Esophagus (tissue), 2 donors: ENCODE data around the gene HNMT. TPM values are rescaled to one million over a fixed set of nuclear protein-coding genes. Genes with fewer than 3 reads are reported as not detected.
A peak's percentile ranks its signal among the peaks of the same experiment; 100 is the strongest.

Source experiments
- H3K27ac ChIP-seq, 2 donors: one replicate each; pipeline ENCODE4 v1.5.1; 2013; ENCODE audit warnings: low read depth in 2 of 2, mild to moderate bottlenecking in 2 of 2, inconsistent platforms in 1 of 2, low read length in 1 of 2, moderate library complexity in 1 of 2
- H3K27me3 ChIP-seq, 2 donors: one replicate each; pipeline ENCODE4 v1.6.1; 2013; ENCODE audit warnings: low read length in 2 of 2, control low read depth in 1 of 2, mild to moderate bottlenecking in 1 of 2; ENCODE audit not compliant: insufficient read depth in 2 of 2, control insufficient read depth in 1 of 2
- H3K36me3 ChIP-seq, 2 donors: one replicate each; pipeline ENCODE4 v1.6.1; 2013; ENCODE audit warnings: low read length in 1 of 2; ENCODE audit not compliant: control insufficient read depth in 2 of 2, insufficient read depth in 2 of 2
- H3K4me1 ChIP-seq, 2 donors: one replicate each; pipeline ENCODE4 v1.6.1; 2013; ENCODE audit warnings: low read length in 1 of 2; ENCODE audit not compliant: control insufficient read depth in 2 of 2, insufficient read depth in 2 of 2
- H3K4me3 ChIP-seq, 2 donors: one replicate each; pipeline ENCODE4 v1.5.1; 2013; ENCODE audit warnings: low read length in 2 of 2, mild to moderate bottlenecking in 2 of 2, low read depth in 1 of 2, moderate library complexity in 1 of 2
- H3K9me3 ChIP-seq, 2 donors: one replicate each; pipeline ENCODE4 v1.6.1; 2013; ENCODE audit warnings: mild to moderate bottlenecking in 2 of 2, low read depth in 1 of 2, low read length in 1 of 2, moderate library complexity in 1 of 2; ENCODE audit not compliant: control insufficient read depth in 2 of 2, insufficient read depth in 1 of 2
- WGBS, 2 donors: extraction: QIAGEN DNeasy Blood & Tissue Kit; methylation state at CpG; one replicate each; pipeline ENCODE4 v1.1.7; 2013; 5-methylcytosine and 5-hydroxymethylcytosine counted together
- polyA plus RNA-seq, 2 donors: library from polyadenylated mRNA; stranded (reverse); fragments of 200-250 nt; gene quantifications; one replicate each; pipeline ENCODE4 v1.2.3, GENCODE V29; 2013
- donor health status: healthy with polysubstance abuse.
- donor health status: Bipolar disorder and iron deficiency.

HNMT gene
- polyA plus RNA-seq, 2 donors, result 12.3 to 16.4 TPM

DNA sequence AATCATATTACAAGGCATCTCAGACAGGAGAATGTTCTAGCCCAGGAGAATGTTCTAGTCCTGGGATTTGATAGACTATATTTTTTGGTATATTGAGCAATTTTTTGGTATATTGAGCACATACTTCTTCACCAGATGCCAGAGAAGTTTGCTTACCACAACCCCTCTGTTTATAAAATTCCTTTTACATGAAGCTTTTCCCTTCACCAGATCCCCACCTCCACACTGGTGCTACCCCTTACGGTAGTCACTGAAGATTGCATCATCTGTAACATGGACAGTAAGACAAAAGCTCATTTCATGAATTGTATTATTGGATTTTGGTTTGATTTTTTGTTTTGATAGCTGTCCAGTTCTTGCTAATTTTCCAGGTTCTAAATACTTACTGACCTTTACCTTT, 7.2 kb upstream of the HNMT start:
- WGBS, 2 donors, result 67 to 81% methylated on average over 1 of the region's 1 CpG
- Histone ChIP-seq H3K9me3 (no peaks in the 10 kb centered on the region), H3K4me1 (no peaks in the 10 kb centered on the region), H3K36me3 (no peaks in the 10 kb centered on the region), H3K27me3 (no peaks in the 10 kb centered on the region), H3K27ac (no peak overlapping the region), H3K4me3 (no peak overlapping the region)

DNA sequence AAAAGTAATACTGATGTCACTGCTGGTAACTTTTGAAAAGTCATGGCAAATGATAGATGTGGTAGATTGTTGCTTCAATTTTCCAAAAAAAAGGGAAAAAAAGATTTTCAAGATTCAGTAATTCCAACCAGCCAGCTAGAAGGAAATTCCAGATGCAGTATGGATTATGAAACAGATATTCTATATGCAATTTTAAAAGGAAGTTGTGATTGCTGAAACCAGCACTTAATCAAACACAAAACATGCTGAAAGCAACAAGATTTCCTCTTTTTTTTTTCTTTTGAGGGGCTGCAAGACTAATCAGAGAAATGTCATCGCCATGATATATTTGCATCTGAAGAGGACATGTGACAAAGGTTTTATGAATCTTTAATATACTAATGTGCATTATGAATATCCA, 5.1 kb upstream of the HNMT start:
- WGBS, 2 donors, result 72 to 81% methylated on average over 1 of the region's 1 CpG
- Histone ChIP-seq H3K36me3 (no peaks in the 10 kb centered on the region), H3K27ac (no peak overlapping the region), H3K4me3 (no peak overlapping the region), H3K27me3 (no peaks in the 10 kb centered on the region), H3K4me1 (no peaks in the 10 kb centered on the region), H3K9me3 (no peaks in the 10 kb centered on the region)

DNA sequence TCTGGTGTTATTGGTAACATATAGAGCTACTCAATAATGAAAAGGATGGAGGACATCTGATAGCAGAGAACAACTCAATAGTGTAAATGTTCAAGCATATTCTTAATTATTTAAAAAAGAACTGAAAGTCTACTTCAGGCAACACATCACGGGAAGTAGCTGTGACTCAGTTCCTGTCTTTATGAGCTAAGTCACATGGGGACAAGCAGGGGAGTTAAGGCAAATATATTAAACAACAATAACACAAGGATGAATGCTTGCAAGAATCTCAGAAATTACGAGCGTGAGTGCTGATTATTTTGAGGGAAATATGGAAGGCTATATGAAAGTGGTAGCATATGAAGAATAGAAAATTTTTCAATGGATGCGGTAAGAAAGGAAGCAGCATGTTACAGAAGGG, 4.0 kb upstream of the HNMT start:
- Histone ChIP-seq H3K9me3 (no peaks in the 10 kb centered on the region), H3K4me3 (no peak overlapping the region), H3K27me3 (no peaks in the 10 kb centered on the region), H3K27ac (no peak overlapping the region), H3K4me1 (no peaks in the 10 kb centered on the region), H3K36me3 (no peaks in the 10 kb centered on the region)
- WGBS, 2 donors, result 84 to 92% methylated on average over 4 of the region's 4 CpGs

DNA sequence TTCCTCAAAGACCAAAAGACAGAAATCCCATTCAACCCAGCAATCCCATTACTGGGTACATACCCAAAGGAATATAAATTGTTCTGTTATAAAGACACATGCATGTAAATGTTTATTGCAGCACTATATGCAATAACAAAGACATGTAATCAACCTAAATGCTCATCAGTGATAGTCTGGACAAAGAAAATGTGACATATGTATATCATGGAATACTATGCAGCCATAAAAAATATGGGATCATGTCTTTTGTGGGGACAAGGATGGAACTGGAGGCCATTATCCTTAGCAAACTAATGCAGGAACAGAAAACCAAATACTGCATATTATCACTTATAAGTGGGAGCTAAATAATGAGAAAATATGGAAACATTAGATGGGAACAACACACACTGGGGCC, 2.7 kb upstream of the HNMT start:
- Histone ChIP-seq H3K36me3 (no peaks in the 10 kb centered on the region), H3K4me3 (no peak overlapping the region), H3K27me3 (no peaks in the 10 kb centered on the region), H3K4me1 (no peaks in the 10 kb centered on the region), H3K27ac (no peak overlapping the region), H3K9me3 (no peaks in the 10 kb centered on the region)

DNA sequence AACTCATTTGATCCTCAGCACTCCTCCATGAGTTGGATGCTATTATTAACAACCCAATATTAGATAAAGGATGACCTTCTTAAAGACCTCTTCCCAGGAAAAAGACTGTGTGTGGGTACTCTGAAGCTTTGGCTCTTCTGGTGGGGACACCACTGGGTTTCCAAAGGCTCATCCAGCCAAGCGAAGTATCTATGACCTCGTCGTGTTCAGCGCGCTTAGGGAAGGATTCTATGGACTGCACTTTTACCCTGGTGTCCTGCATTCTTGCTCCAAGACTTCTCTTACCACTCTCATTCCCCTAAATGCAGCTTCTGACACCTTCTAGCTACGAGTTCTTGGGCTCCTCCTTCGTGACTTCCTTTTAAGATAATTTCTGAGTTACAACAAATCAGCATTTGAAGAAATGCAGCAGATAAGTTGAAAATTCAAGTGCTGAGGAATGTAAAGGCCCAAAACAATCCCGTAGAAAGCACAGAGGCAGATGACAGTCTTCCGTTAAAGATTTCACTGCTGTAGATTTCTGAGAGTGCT, 673 bp upstream of the HNMT start:
- 51 to 67% methylated on average over 9 of the region's 9 CpGs for whole genome bisulfite sequencing, 2 donors
- H3K4me3 ChIP-seq, result peak overlapping the region in 1 of 2 donors; percentile 54
- no peaks in the 10 kb centered on the region for H3K27me3 ChIP-seq
- H3K36me3 ChIP-seq, result no peaks in the 10 kb centered on the region
- no peaks in the 10 kb centered on the region for H3K9me3 ChIP-seq
- H3K4me1 ChIP-seq, result no peaks in the 10 kb centered on the region
- H3K27ac ChIP-seq, result peak overlapping the region; percentile 63 to 74

DNA sequence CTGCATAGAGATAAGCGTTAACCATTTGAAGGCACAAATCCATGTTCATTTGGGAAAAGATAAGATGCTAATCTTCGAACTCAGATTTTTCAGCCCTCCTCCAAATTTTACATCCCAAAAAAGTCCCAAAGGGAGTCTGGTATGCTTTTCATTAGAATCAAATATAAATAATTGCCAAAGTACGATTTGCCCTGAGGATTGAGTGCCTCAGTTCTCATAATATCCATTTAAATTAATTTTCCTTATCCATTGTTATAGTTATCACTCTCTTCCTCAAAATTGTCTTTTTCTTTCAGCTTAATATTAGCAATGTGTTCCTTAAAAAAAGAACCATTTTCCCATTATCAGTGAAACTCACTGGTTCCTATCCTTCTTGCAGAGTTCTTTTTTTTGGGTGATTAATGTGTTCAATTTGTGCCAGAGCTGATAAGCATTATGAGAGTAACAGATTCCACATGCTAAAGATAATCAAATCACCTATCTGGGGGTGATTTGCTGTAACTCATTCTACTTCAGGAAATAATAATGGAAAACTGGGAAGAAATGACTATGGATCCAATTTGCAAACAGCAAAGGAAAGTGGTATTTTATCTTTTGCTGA, 686 bp downstream of the HNMT start:
- no peaks in the 10 kb centered on the region for H3K9me3 ChIP-seq
- H3K36me3 ChIP-seq, result no peaks in the 10 kb centered on the region
- peak overlapping the region; percentile 47 to 54 for H3K4me3 ChIP-seq
- peak overlapping the region in 1 of 2 donors; percentile 63 for H3K27ac ChIP-seq
- no peaks in the 10 kb centered on the region for H3K4me1 ChIP-seq
- H3K27me3 ChIP-seq, result no peaks in the 10 kb centered on the region
- 24 to 50% methylated on average over 3 of the region's 3 CpGs for WGBS, 2 donors

DNA sequence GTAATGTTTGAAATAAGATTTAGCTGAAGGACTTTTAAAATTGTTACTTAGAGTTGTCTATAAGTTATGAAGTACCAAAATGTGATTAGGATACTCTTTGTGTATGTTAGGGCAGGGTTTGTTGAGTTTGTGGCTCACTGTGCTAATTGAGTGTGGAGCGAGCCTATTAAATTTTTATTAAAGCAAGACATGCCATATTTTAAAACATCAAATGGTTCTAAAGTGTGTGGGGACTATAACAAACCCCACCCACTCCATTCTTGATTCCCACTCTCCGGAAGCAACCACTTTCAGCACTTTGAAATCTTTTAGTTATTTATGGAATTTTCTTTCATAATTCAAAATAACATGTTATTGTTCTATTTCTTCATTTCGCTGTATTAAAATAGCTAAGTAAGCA, 1.8 kb downstream of the HNMT start:
- 66 to 82% methylated on average over 3 of the region's 3 CpGs for WGBS, 2 donors

DNA sequence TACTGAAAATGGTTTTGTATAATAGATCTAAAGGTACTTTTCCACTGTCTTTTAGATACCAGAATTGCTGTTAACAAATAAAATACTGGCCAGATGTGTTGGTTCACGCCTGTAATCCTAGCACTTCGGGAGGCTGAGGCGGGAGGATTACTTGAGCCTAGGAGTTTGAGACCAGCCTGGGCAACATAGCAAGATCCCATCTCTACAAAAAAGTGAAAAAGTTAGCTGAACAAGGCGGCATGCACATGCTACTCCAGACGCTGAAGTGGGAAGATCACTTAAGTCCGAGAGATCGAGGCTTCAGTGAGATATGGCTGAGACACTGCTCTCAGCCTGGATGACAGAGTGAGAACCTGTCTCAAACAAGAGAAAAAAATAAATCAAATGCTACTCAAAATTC, 2.8 kb downstream of the HNMT start:
- no peaks in the 10 kb centered on the region for H3K9me3 ChIP-seq
- WGBS, 2 donors, result 94 to 97% methylated on average over 7 of the region's 7 CpGs
- H3K36me3 ChIP-seq, result no peaks in the 10 kb centered on the region
- no peaks in the 10 kb centered on the region for H3K4me1 ChIP-seq
- H3K4me3 ChIP-seq, result no peak overlapping the region
- no peaks in the 10 kb centered on the region for H3K27me3 ChIP-seq
- no peak overlapping the region for H3K27ac ChIP-seq

More for the DNA sequence above, 1.8 kb downstream of the HNMT start:
- no peaks in the 10 kb centered on the region for H3K4me1 ChIP-seq
- H3K27ac ChIP-seq, result no peak overlapping the region
- no peaks in the 10 kb centered on the region for H3K9me3 ChIP-seq
- no peaks in the 10 kb centered on the region for H3K36me3 ChIP-seq
- no peak overlapping the region for H3K4me3 ChIP-seq
- H3K27me3 ChIP-seq, result no peaks in the 10 kb centered on the region

DNA sequence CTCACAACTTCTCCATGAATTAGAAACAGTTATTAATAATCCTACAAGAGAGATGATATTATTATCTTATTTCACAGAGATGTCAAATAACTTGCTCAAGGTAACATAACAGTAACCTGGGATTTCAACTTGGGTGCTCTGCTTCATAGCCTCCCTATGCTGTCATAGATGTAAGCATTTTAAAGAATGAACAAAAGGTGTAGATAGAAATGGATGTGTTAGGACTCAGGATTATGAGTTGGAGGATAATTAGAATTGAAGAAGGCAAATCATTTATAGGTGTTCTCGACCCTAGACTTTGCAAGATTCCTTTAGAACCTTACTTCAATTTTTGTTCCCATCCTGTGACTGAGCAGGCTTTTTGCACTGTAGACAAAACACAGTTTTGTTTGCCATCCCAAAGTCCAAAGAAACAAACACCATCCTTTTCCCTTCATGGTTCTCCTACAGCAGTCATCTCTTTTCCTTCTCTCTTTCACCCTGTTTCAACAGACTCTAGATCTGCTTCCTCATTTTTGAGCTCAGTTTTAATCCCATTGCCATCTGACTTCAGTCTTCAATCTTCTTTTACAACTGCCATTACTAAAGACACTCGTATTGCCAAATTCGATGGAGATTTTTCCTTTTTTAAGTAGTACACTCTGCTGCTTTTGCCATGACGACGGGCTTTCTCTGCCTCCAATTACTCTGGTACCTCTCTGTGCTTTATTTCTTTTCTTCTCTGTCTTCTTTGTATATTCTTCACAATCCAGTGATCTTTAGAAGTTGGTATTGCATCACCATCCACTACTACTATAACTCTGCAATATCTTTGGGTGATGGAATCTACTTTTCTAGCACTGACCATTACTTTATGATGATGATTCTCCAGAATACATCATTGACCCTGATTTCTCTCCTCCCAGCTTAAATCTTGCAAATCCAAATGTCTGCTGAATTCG, 4.5 kb downstream of the HNMT start:
- Histone ChIP-seq H3K27ac (no peak overlapping the region), H3K36me3 (no peaks in the 10 kb centered on the region), H3K4me3 (no peak overlapping the region), H3K4me1 (no peaks in the 10 kb centered on the region), H3K27me3 (no peaks in the 10 kb centered on the region), H3K9me3 (no peaks in the 10 kb centered on the region)
- 69 to 70% methylated on average over 6 of the region's 6 CpGs for WGBS, 2 donors
